ENCODE results near the gene ARHGAP4. TPM values are rescaled to one million over a fixed set of nuclear protein-coding genes. Genes with fewer than 3 reads are reported as not detected.

The ARHGAP4 gene
- total RNA-seq, 1 donor from 2014 or later: 9.7 TPM

GRCh38 chrX:153900831-153901752 lies 25.0 kb downstream of the ARHGAP4 start:
- ATAC-seq (peak; percentile 73), DNase-seq (ENCODE audit: missing footprints) (peak; percentile 82)
- intact Hi-C loops (cut with DNase I): no loop called here

DNA sequence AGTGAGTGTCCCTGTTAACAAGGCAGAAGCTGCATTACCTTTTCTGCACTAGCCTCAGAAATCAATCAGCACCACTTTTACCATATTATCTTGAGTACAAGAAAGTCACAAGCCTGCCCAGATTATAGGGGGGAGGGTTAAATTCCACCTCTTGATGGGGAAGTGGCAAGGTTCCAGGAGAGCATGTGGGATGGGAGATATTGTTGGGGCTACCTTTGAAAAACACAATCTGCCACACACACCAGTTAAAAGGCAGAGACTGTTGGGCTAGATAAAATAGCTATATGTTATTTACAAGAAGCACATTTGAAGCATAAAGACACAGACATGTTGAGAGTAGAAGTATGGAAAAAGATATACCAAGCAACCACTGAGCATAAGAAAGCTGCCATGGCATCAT lies 28.2 kb downstream of the ARHGAP4 start:
- ATAC-seq: no peak
- no peak for DNase-seq (ENCODE audit: missing footprints)
- intact Hi-C loops (cut with DNase I): no loop called here

GRCh38 chrX:153889123-153889522 lies 36.9 kb downstream of the ARHGAP4 start:
- intact Hi-C loops (cut with DNase I): no loop called here
- ATAC-seq: no peak
- DNase-seq (ENCODE audit: missing footprints): no peak

DNA sequence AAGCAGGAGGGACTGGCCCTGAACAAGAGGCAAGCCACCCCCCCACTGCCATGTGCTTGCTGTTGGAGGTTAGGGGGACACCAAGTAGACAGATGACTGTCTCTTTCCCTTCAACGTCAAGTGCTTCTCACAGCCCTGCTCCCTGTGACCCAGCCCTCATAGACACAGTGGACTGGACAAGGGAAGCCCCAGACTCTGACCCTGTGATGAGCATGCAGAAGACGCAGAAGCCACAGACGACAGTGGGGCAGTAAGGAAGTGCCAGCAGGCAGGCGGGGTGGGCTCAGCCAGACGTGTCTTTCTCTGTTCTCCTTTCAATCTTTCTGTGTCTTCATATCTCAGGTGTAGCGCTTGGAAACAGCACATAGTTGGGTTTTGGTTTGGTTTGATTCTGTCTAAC lies 37.7 kb downstream of the ARHGAP4 start:
- intact Hi-C loops (cut with DNase I): no loop called here
- DNase-seq (ENCODE audit: missing footprints) (no peak), ATAC-seq (no peak)

DNA sequence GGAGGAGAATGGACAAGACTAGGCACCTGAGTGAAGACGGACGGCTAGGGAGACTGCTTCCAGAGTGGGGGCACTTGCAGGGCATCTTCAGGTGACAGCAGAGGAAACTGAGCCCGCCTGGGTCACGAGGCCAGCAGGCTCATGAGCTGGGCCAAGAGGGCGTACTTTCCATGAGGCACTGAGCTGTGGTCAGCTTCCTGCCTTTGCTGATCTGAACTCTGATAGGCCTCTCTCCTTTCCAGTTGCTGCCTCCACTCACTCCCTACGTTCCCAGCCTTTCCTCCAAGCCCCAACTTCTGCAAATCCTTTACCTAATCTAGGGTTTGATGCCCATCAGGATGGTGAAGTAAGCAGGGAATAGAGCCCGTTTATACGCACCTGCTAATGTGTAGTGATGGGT lies 38.7 kb downstream of the ARHGAP4 start:
- intact Hi-C loops (cut with DNase I): no loop called here
- DNase-seq (ENCODE audit: missing footprints) (no peak), ATAC-seq (no peak)

- DNase-seq (ENCODE audit: missing footprints): no peak
- no peak for ATAC-seq
- intact Hi-C loops (cut with DNase I): no loop called here
Measured at GRCh38 chrX:153886915-153887314, 39.1 kb downstream of the ARHGAP4 start.

DNA sequence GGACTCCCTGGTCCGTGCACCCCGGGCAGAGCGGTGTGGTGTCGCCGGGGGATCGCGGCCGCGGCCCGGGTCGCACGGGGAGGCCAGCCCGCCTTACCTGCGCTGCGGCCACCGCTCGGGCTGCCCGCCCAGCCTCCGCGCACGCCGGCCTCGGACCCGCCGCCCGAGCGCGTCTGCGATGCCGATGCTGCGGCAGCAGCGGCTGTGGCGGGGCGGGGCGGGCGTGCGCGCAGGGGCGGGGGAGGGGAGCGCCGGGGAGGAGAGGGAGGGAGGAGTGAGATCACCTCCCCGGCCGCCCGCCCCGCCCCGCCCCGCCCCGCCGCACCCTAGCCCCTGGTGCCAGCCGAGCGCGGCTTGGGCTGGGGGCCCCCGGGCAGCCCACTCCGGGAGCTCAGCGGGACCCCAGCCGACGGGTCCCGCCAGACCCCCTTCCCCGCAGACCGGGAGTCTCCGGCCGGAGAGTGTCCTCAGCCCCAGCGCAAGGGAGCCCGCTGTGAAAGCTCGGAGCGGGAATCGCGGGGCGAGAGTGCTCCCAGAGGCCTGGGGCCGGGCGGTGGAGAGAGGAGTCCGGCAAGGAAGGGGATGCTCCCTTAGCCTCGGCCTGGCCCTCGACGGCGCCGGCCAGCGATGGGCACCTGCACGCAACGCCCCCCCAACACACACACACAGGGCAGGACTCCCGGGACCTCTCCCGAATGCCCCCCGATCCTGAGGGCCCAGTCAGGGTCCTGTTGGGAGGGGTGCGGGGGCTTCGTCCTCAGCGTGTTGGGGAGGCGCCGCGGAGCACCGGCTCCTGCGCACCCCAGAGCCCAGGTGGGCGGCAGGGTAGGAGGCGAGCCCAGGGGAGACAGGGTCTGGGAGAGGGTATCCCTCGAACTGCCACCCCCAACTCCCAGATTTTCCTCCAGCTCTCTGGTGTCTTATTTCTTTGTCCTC lies 39.8 kb downstream of the ARHGAP4 start, which contains the start of gene L1CAM:
Gene L1CAM (minus strand): TSS at position 206 of the 936 bp plus-strand sequence. CDS start 10,337 bp downstream, outside the sequence.
- intact Hi-C loops (cut with DNase I): no loop called here
- no peak for ATAC-seq
- no peak for DNase-seq (ENCODE audit: missing footprints)

DNA sequence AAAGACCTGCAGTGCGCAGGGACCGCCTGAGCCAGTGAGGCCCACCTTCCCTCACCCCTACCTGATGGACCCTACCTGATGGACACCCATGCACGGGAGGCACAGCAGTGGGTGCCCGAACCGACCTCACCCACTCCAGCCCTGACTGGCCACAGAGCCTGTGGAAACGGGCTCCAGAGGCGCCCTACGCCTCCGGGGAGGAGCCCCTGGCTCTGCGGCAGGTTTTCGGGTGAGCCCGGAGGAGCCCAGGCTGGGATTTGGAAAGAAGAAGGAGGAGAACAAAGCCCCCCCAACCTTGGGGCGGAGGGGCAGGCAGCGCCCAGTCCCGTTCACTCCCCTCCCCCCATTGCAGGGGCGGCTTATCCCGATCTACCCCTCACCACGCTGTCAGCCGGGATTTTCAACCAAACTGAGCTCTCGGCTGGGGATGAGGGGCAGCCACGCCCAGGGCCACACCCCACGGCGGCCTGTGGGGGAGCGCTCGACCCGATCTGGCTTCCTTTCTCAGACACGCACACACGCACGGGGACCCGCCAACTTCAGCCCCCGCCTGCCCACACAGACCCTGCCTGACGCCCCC lies 40.8 kb downstream of the ARHGAP4 start:
- DNase-seq (ENCODE audit: missing footprints) (no peak), ATAC-seq (no peak)
- intact Hi-C loops (cut with DNase I): no loop called here

- ATAC-seq (no peak), DNase-seq (ENCODE audit: missing footprints) (no peak)
- intact Hi-C loops (cut with DNase I): no loop called here
Measured at GRCh38 chrX:153884590-153884989, 41.5 kb downstream of the ARHGAP4 start.

- intact Hi-C loops (cut with DNase I): no loop called here
- no peak for ATAC-seq
- no peak for DNase-seq (ENCODE audit: missing footprints)
Measured at GRCh38 chrX:153884136-153884535, 41.9 kb downstream of the ARHGAP4 start.

GRCh38 chrX:153883163-153883843 lies 42.8 kb downstream of the ARHGAP4 start:
- intact Hi-C loops (cut with DNase I): no loop called here
- DNase-seq (ENCODE audit: missing footprints): no peak
- no peak for ATAC-seq

DNA sequence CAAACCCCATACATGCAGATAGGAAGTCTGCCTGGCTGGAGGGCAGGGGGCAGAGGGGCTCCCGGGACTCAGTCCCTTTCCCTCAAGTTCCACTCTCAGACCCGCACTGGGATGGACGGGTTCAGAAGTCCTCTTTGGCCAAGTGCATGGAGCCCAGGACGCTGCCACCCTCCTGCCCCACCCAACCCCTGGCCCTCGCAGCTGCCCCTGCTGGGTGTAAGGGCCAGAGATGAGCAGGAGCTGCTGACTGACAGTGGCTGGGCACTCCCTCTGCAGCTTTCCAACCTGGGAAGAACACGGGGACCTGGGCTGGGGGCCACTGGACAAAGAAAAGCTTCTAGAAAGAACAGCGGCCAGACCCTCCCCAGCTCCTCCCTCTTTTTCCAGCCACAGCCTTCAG lies 43.5 kb downstream of the ARHGAP4 start:
- ATAC-seq: no peak
- no peak for DNase-seq (ENCODE audit: missing footprints)
- intact Hi-C loops (cut with DNase I): no loop called here

- DNase-seq (ENCODE audit: missing footprints) (no peak), ATAC-seq (no peak)
- intact Hi-C loops (cut with DNase I): no loop called here
Measured at GRCh38 chrX:153882086-153882498, 44.0 kb downstream of the ARHGAP4 start.

GRCh38 chrX:153881281-153881680 lies 44.8 kb downstream of the ARHGAP4 start:
- intact Hi-C loops (cut with DNase I): no loop called here
- no peak for ATAC-seq
- no peak for DNase-seq (ENCODE audit: missing footprints)

DNA sequence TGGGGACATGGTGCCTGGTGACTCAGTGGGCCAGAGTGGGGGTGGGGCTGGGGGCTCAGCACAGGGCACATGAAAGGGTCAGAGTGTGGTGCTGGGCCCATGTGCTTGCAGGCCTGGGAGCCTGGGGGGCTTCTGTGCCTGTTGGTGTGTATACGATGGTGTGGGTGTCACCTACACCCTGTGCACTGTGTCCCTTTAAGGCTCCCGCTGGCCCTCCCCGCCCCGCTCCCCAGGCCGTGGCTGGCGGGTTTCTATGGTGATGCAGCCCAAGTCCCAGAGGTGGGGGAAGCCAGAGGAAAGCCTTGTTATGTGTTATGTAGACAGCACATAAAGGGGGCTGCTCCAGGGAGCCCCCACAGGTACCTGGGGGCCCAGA lies 45.6 kb downstream of the ARHGAP4 start:
- intact Hi-C loops (cut with DNase I): no loop called here
- no peak for DNase-seq (ENCODE audit: missing footprints)
- no peak for ATAC-seq

GRCh38 chrX:153879741-153880439 lies 46.2 kb downstream of the ARHGAP4 start:
- no peak for ATAC-seq
- no peak for DNase-seq (ENCODE audit: missing footprints)
- intact Hi-C loops (cut with DNase I): no loop called here

- DNase-seq (ENCODE audit: missing footprints): no peak
- intact Hi-C loops (cut with DNase I): no loop called here
Measured at GRCh38 chrX:153878969-153879653, 47.0 kb downstream of the ARHGAP4 start.

DNA sequence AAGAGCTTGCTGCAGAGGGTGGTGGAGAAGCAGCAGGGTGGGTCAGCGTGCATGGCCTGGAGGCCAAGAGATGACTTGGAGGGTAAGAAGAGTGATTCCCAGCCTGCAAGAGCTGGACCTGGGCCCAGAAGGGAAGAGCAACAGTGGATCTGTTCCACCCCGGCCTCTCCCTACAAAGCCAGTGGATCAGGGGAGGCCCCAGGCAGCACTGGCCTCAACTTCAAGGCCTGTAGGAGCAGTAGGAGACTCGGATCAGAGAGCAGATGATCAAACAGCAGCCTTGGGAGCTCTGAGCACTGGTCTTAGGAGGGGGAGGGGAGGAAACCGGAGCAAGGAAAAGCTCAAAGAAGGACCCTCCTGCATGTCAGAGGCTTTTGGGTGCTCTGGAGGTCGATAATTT lies 47.7 kb downstream of the ARHGAP4 start:
- intact Hi-C loops (cut with DNase I): no loop called here
- DNase-seq (ENCODE audit: missing footprints) (no peak), ATAC-seq (no peak)

More at GRCh38 chrX:153878969-153879653, 47.0 kb downstream of the ARHGAP4 start:
- ATAC-seq: no peak
